ENCODE data around the gene PARVG. TPM values are rescaled to one million over a fixed set of nuclear protein-coding genes. Genes with fewer than 3 reads are reported as not detected.
A peak's percentile ranks its signal among the peaks of the same experiment; 100 is the strongest.

The PARVG gene
- total RNA-seq, 1 donor from 2014 or later: 2.1 TPM

- ATAC-seq: peak; percentile 27
Observed at GRCh38 chr22:44181033-44181911, 547 bp downstream of the PARVG start.

DNA sequence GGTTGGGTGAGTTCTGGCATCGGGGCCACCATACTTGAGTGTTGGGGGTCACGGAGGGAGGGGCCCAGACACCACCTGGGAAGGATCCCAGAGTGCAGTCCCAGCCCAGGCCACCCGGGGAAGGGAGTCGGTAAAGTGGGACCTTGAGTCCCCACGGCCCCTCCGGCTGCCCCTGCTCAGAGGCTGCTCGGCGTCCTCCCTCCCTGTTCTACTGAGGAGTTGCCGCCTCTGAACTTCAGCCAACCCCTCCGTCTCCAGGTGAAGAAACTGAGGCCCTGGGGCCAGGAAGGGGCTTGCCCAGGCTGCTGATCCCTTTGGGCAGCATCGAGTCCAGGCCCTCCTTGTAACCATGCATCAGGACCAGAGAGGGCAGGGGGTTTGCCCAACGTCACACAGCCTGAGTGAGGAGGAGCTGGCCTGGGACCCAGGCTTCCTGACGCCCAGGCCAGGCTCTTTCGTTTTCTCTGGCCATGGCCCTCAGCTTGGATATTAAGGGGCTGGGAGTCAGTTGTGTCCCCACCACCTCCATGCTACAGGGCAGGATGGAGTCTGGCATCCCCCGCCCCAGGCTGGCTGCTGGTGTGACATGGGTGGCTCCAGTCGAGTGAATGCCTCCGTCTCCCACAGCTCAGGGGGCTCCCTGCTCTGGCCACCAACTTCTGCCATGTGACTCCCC lies 1.3 kb downstream of the PARVG start:
- ATAC-seq: peak; percentile 5

DNA sequence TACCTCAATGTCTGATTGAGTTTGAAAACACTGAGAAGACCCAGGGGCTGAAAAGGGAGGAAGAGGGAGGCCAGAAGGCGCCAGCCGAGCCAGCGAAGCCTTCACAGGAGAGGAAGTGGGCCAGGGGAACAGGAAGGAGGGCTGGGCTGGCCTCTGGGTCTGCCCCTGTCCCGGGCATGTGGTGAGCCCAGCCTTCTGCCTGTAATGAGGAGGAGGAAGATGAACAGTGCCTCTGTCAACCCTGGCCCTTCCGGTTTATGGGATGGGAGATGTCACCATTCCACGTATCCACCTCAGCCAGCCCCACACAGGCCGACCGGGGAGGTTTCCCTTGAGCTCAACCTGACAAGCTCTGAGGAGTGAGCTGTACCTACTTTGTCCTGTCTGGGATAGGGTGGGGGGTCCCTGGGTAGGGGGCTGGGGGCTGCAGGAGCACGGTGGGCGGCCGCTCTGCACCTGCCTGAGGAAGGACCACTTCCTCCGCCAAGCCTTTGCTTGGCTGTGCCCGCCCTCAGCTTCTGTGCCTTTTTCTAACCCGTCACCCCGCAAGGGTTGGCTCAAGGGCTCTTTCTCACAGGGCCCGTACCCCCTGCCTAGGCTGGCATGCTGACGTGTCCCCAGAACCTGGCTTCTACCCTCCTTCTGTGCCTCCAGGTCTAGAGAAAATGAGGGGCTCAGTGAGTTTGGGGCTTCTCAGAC lies 2.0 kb downstream of the PARVG start:
- peak; percentile 47 for ATAC-seq

- ATAC-seq: no peak
Observed at GRCh38 chr22:44183287-44183588, 2.5 kb downstream of the PARVG start.

- ATAC-seq: no peak
Observed at GRCh38 chr22:44184006-44184405, 3.3 kb downstream of the PARVG start.

DNA sequence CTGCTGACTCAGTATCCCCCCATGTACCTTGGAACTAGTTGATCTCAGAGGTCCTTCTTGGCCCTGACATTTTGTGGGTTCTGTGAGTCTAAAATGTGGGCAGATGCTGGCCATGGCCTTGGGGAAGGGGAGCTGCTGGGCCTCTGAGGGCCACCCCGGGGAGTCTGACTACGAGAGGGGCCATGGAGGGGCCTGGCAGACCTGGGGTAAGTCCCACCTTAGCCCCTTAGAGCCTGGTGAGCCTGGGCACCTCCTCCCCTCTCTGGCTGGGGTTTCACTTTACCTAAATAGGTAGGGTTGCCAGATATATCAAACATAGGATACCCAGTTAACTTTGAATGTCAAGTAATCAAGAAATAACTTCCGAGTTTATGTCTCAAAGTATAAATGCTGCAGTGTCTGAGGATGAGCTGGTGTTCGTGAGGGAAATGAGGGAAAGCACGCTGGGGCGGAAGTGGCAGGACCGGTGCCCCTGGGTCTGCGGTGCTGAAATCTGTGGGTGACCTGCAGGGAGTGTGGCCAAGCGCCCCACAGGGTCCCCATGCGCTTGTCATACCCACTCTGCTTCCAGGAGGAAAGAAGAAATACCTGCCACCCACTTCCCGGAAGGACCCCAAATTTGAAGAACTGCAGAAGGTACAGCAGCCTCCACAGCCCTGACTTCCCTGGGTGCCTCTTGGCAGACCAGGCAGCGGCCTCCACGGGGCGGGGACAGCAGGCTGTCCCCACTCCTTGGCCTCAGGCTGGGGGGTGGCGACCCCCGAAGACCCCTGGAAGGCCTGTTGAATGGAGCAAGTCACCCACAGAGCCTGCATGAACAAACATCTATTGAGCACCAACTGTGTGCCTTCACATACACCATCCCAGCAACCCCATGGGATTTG lies 4.8 kb downstream of the PARVG start:
- no peak for ATAC-seq

DNA sequence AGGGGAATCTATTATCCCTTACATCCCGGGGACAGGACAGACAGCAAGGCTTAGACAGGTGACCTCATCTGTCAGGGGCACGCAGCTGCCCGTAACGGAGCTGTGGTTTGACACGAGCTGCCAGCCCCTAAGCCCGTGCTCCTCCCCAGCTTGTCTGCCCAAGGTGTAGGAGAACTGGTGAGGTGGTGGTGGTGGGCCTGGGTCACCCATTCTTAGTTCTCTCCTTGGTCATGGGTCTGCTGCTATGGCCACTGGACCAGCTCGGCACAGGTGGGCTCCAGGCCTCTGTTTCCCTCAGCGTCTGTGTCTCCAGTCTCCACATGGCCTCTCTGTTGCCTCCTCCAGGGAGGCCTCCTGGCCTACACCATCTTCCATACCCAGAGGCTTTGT lies 5.4 kb downstream of the PARVG start:
- ATAC-seq: no peak

DNA sequence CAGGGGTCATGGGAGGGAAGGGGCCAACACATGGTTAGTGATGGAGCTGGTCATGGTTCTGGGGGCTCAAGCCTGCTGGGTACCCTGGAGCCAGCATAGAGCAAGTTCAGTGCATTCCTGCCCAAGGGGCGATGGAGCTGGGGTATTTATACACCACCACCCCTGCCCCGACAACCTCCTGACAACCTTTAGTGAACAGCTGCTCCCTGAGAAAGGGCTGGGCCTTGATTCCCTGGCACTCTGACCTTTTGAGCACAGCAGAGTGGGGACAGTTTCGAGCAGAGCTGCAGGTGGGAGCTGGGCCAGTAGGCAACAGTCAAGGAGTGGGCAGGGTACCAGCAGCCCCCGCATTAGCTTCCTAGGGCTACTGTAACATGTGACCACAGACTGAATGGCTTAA lies 6.0 kb downstream of the PARVG start:
- no peak for ATAC-seq

- no peak for ATAC-seq
Observed at GRCh38 chr22:44187652-44188230, 7.0 kb downstream of the PARVG start.

- ATAC-seq: no peak
Observed at GRCh38 chr22:44188316-44188715, 7.6 kb downstream of the PARVG start.

- no peak for ATAC-seq
Observed at GRCh38 chr22:44188986-44189630, 8.4 kb downstream of the PARVG start.

- no peak for ATAC-seq
Observed at GRCh38 chr22:44190381-44190976, 9.8 kb downstream of the PARVG start.

DNA sequence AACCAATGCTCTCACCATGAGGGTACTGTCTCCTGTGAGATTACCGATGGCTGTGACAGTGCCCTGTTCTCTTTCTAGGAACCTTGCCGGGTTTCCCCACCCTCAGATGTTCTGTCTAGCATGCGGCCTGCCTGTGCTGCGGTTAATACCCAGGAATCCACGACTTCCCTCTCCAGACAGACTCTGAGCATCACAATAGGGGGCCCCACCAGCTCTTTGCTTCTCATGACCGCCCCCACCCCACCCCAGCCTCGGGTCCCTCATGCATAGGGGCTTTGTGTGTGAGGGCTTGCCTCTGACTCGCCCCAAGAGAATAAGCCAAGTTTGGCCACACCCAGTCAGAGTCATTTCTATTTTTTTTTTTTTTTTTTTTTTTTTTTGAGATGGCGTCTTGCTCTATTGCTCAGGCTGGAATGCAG lies 10.3 kb downstream of the PARVG start:
- ATAC-seq: peak; percentile 23

- peak; percentile 41 for ATAC-seq
Observed at GRCh38 chr22:44192098-44192815, 11.5 kb downstream of the PARVG start.

- no peak for ATAC-seq
Observed at GRCh38 chr22:44192816-44193534, 12.2 kb downstream of the PARVG start.

GRCh38 chr22:44193535-44193891 lies 12.8 kb downstream of the PARVG start:
- ATAC-seq: peak; percentile 14

DNA sequence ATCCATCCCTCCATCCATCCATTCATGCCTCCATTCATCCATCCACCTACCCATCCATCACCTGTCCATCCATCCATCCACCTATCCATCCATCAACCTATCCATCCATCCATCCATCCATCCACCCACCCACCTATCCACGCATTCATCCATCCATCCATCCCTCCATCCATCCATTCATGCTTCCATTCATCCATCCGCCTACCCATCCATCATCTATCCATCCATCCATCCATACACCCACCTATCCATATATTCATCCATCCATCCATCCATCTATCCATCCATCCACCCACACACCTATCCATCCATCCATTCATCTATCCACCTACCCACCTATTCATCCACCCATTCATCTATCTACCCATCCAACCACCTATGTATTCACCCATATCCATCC lies 13.8 kb downstream of the PARVG start:
- no peak for ATAC-seq

- no peak for ATAC-seq
Observed at GRCh38 chr22:44195189-44195871, 14.6 kb downstream of the PARVG start.

- ATAC-seq: no peak
Observed at GRCh38 chr22:44196241-44196640, 15.5 kb downstream of the PARVG start.
